Subcutaneous adipose tissue (tissue), 4 donors: ENCODE measurements around the gene MTHFD2L. TPM values are rescaled to one million over a fixed set of nuclear protein-coding genes. Genes with fewer than 3 reads are reported as not detected.

Source experiments
- total RNA-seq, 4 donors: library from RNA; depleted of rRNA; stranded (reverse); fragments of >200 nt; gene quantifications; one replicate each; pipeline ENCODE4 v1.1.0, GENCODE V29; 2016
- TF ChIP-seq, protein P1 (sequence below): fragments of 450-650 bp; IDR thresholded peaks from one replicate; pipeline ENCODE4 v1.5.1; 2016; ENCODE audit warnings: low read depth, mild to moderate bottlenecking, control low read depth, antibody characterized with exemption, moderate library complexity

Gene MTHFD2L
- total RNA-seq, 4 donors from 2014 or later: 10.8 to 19.4 (median 15.3) TPM

- TF ChIP-seq, protein P1, sequence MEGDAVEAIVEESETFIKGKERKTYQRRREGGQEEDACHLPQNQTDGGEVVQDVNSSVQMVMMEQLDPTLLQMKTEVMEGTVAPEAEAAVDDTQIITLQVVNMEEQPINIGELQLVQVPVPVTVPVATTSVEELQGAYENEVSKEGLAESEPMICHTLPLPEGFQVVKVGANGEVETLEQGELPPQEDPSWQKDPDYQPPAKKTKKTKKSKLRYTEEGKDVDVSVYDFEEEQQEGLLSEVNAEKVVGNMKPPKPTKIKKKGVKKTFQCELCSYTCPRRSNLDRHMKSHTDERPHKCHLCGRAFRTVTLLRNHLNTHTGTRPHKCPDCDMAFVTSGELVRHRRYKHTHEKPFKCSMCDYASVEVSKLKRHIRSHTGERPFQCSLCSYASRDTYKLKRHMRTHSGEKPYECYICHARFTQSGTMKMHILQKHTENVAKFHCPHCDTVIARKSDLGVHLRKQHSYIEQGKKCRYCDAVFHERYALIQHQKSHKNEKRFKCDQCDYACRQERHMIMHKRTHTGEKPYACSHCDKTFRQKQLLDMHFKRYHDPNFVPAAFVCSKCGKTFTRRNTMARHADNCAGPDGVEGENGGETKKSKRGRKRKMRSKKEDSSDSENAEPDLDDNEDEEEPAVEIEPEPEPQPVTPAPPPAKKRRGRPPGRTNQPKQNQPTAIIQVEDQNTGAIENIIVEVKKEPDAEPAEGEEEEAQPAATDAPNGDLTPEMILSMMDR: no peak
These were observed 11.3 kb upstream of the MTHFD2L start for GRCh38 chr4:74146581-74147129.

DNA sequence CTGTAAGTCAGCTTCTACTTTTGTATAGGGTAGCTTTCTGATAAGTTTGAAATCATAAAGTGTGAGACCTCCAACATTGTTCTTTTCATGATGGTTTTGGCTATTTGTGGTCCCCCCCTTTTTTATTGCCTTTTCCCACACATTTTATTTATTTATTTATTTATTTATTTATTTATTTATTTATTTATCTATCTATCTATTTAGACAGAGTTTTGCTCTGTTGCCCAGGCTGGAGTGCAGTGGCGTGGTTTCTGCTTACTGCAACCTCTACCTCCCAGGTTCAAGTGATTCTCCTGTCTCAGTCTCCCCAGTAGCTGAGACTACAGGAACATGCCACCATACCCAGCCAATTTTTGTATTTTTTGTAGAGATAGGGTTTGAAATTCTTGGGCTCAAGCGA is 9.7 kb upstream of the MTHFD2L start:
- TF ChIP-seq, protein P1: no peak

DNA sequence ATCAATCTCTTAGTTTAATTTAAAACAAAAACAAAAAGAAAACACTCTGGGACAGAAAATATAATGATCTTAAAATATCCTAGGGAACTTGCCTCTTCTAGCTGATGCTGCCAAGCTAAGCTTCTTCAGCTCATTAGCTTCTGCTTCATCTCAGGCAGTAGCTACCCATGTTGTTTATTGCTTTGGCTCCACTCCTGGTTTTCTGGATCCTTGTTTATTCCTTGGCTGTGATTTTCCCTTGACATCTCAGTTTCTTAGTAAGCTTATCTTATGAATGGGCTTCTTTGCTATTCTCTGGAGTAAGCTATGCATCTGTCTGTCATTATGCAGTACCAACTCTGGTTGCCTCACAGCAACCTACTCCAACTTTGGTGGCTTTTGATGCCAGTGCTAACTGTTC is 5.1 kb upstream of the MTHFD2L start:
- TF ChIP-seq, protein P1: no peak

DNA sequence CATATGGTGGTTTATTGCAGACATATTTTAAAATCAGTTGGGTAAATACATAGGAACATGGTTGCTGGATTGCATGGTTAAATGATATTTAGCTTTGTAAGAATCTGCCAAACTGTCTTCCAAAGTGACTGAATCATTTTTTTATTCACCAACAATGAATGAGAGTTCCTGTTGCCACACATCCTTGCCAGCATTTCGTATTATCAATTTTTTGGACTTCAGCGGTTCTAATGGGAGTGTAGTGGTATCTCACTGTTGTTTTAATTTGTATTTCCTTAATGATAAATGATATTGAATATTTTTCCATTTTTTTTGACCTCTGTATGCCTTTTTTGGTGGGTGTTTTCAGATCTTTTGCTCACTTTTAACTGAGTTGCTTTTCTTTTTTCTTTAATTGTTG is 1.4 kb upstream of the MTHFD2L start:
- TF ChIP-seq, protein P1: no peak

- TF ChIP-seq, protein P1: no peak
These were observed 764 bp upstream of the MTHFD2L start for GRCh38 chr4:74157154-74157553.

- TF ChIP-seq, protein P1: no peak
These were observed 686 bp downstream of the MTHFD2L start for GRCh38 chr4:74158466-74159142.

- TF ChIP-seq, protein P1: no peak
These were observed 1.3 kb downstream of the MTHFD2L start for GRCh38 chr4:74159143-74159709.
